Hypothalamus (tissue), 51 donors: ENCODE data around the gene PTPRZ1.
A peak's percentile ranks its signal among the peaks of the same experiment; 100 is the strongest.

Experiments used
- DNase-seq, 51 donors: peaks; one replicate each; lab custom pipeline; 2025; lab: John Stamatoyannopoulos, UW

Gene PTPRZ1

GRCh38 chr7:122035876-122036275, 162.9 kb downstream of the PTPRZ1 start:
- no peak for DNase-seq

- DNase-seq, result no peak
Observed at GRCh38 chr7:122038134-122038533, 165.2 kb downstream of the PTPRZ1 start.

- DNase-seq, result no peak
Observed at GRCh38 chr7:122038904-122039303, 165.9 kb downstream of the PTPRZ1 start.

- no peak for DNase-seq
Observed at GRCh38 chr7:122040147-122040546, 167.2 kb downstream of the PTPRZ1 start.

GRCh38 chr7:122046402-122046801, 173.4 kb downstream of the PTPRZ1 start:
- DNase-seq, result no peak

- DNase-seq, result no peak
Observed at GRCh38 chr7:122054393-122054792, 181.4 kb downstream of the PTPRZ1 start.

GRCh38 chr7:122055073-122055472, 182.1 kb downstream of the PTPRZ1 start:
- DNase-seq, result no peak

- no peak for DNase-seq
Observed at GRCh38 chr7:122056977-122057376, 184.0 kb downstream of the PTPRZ1 start.

- DNase-seq, result no peak
Observed at GRCh38 chr7:122059542-122059941, 186.6 kb downstream of the PTPRZ1 start.

- no peak for DNase-seq
Observed at GRCh38 chr7:122063146-122063545, 190.2 kb downstream of the PTPRZ1 start.

- DNase-seq, result no peak
Observed at GRCh38 chr7:122064971-122065370, 192.0 kb downstream of the PTPRZ1 start.

- no peak for DNase-seq
Observed at GRCh38 chr7:122067077-122067476, 194.1 kb downstream of the PTPRZ1 start.

GRCh38 chr7:122068046-122068445, 195.1 kb downstream of the PTPRZ1 start:
- no peak for DNase-seq

- DNase-seq, result no peak
Observed at GRCh38 chr7:122068999-122069398, 196.0 kb downstream of the PTPRZ1 start.

GRCh38 chr7:122070062-122070461, 197.1 kb downstream of the PTPRZ1 start:
- DNase-seq, result no peak

GRCh38 chr7:122070834-122071233, 197.9 kb downstream of the PTPRZ1 start:
- DNase-seq, result no peak

GRCh38 chr7:122072272-122072671, 199.3 kb downstream of the PTPRZ1 start:
- DNase-seq, result no peak

- DNase-seq, result no peak
Observed at GRCh38 chr7:122072924-122073599, 200.1 kb downstream of the PTPRZ1 start.

- DNase-seq, result no peak
Observed at GRCh38 chr7:122073635-122074034, 200.7 kb downstream of the PTPRZ1 start.

GRCh38 chr7:122082160-122082559, 209.2 kb downstream of the PTPRZ1 start:
- no peak for DNase-seq

- no peak for DNase-seq
Observed at GRCh38 chr7:122082670-122083069, 209.7 kb downstream of the PTPRZ1 start.

- DNase-seq, result peak in 35 of 51 donors; percentile 0 to 65 (median 17)
Observed at GRCh38 chr7:122092964-122093797, 220.2 kb downstream of the PTPRZ1 start.
